ENCODE measurements around the gene TMEM151B.
A peak's percentile ranks its signal among the peaks of the same experiment; 100 is the strongest.

The TMEM151B gene

GRCh38 chr6:44232676-44233566 is 37.3 kb upstream of the TMEM151B start:
- no peak for DNase-seq (ENCODE audit: low read depth)

GRCh38 chr6:44233567-44234100 is 36.6 kb upstream of the TMEM151B start:
- no peak for DNase-seq (ENCODE audit: low read depth)

GRCh38 chr6:44234101-44235025 is 35.9 kb upstream of the TMEM151B start:
- DNase-seq (ENCODE audit: low read depth) = no peak

- DNase-seq (ENCODE audit: low read depth) = no peak
Observed at GRCh38 chr6:44235269-44235668, 35.0 kb upstream of the TMEM151B start.

GRCh38 chr6:44235891-44236516 is 34.2 kb upstream of the TMEM151B start:
- no peak for DNase-seq (ENCODE audit: low read depth)

- peak; percentile 44 for DNase-seq (ENCODE audit: low read depth)
Observed at GRCh38 chr6:44237021-44237812, 33.0 kb upstream of the TMEM151B start.

GRCh38 chr6:44237813-44238433 is 32.3 kb upstream of the TMEM151B start:
- DNase-seq (ENCODE audit: low read depth) = peak; percentile 77

- no peak for DNase-seq (ENCODE audit: low read depth)
Observed at GRCh38 chr6:44238687-44239350, 31.4 kb upstream of the TMEM151B start.

- DNase-seq (ENCODE audit: low read depth) = no peak
Observed at GRCh38 chr6:44243345-44243744, 26.9 kb upstream of the TMEM151B start.

- DNase-seq (ENCODE audit: low read depth) = no peak
Observed at GRCh38 chr6:44245391-44245911, 24.8 kb upstream of the TMEM151B start.

GRCh38 chr6:44245912-44246662 is 24.2 kb upstream of the TMEM151B start:
- peak; percentile 80 for DNase-seq (ENCODE audit: low read depth)

- DNase-seq (ENCODE audit: low read depth) = peak; percentile 95
Observed at GRCh38 chr6:44246663-44247337, 23.4 kb upstream of the TMEM151B start, which contains the start of gene HSP90AB1. Gene HSP90AB1 (plus strand): TSS chr6:44247101. CDS start chr6:44248630, 1,529 bp downstream.

GRCh38 chr6:44247338-44248302 is 22.6 kb upstream of the TMEM151B start:
- peak; percentile 87 for DNase-seq (ENCODE audit: low read depth)

- DNase-seq (ENCODE audit: low read depth) = no peak
Observed at GRCh38 chr6:44248579-44248978, 21.7 kb upstream of the TMEM151B start.

GRCh38 chr6:44249082-44249748 is 21.0 kb upstream of the TMEM151B start:
- DNase-seq (ENCODE audit: low read depth) = no peak

- no peak for DNase-seq (ENCODE audit: low read depth)
Observed at GRCh38 chr6:44250067-44250717, 20.1 kb upstream of the TMEM151B start.
